ENCODE results near the gene CHD3.

Gene CHD3

GRCh38 chr17:7840441-7840840 lies 48.1 kb upstream of the CHD3 start:
- Histone ChIP-seq H3K4me2 (ENCODE audit: insufficient read depth, low read length) (peak overlapping the region; percentile 95; the same call in 1 of the 2 replicates), H3K4me1 (ENCODE audit: insufficient read depth, low read length) (peaks cover 82% of the 10 kb centered on the region), H3K79me2 (ENCODE audit: insufficient read depth, low read length) (no peaks in the 10 kb centered on the region), H3K27ac (ENCODE audit: low read length) (no peak overlapping the region), H3K9me3 (ENCODE audit: insufficient read depth, low read length, severe bottlenecking) (no peaks in the 10 kb centered on the region), H3K9ac (ENCODE audit: low read depth, low read length) (no peak overlapping the region; the same call in 1 of the 2 replicates), H3K27me3 (ENCODE audit: insufficient read depth, low read length, poor library complexity) (peaks cover 49% of the 10 kb centered on the region), H3K4me3 (ENCODE audit: low read depth in 1 of 2, low read length in 2 of 2) (no peak overlapping the region), H4K20me1 (ENCODE audit: insufficient read depth, low read length) (peaks cover 31% of the 10 kb centered on the region), H2AFZ (ENCODE audit: low read depth, low read length) (no peak overlapping the region), H3K36me3 (ENCODE audit: insufficient read depth, low read length) (peaks cover 2% of the 10 kb centered on the region; the same call in 1 of the 2 replicates)
- no peak for ATAC-seq (ENCODE audit: insufficient read depth, low read depth)
- no peak for TF ChIP-seq CTCF (IDR thresholded peaks at IDR 0.05; ENCODE audit: borderline replicate concordance, extremely low read depth, low read length, poor library complexity, severe bottlenecking)
- no peak for TF ChIP-seq EZH2 (IDR thresholded peaks at IDR 0.05; ENCODE audit: borderline replicate concordance, low read depth, low read length, severe bottlenecking)
- DNase-seq, result no peak

GRCh38 chr17:7840875-7841274 lies 47.7 kb upstream of the CHD3 start:
- TF ChIP-seq EZH2 (IDR thresholded peaks at IDR 0.05; ENCODE audit: borderline replicate concordance, low read depth, low read length, severe bottlenecking), result no peak
- TF ChIP-seq CTCF (IDR thresholded peaks at IDR 0.05; ENCODE audit: borderline replicate concordance, extremely low read depth, low read length, poor library complexity, severe bottlenecking), result no peak
- no peak for ATAC-seq (ENCODE audit: insufficient read depth, low read depth)
- Histone ChIP-seq H3K27me3 (ENCODE audit: insufficient read depth, low read length, poor library complexity) (peaks cover 49% of the 10 kb centered on the region), H3K4me1 (ENCODE audit: insufficient read depth, low read length) (peaks cover 82% of the 10 kb centered on the region), H3K4me2 (ENCODE audit: insufficient read depth, low read length) (peak overlapping the region; percentile 95), H3K36me3 (ENCODE audit: insufficient read depth, low read length) (peaks cover 5% of the 10 kb centered on the region; the same call in 1 of the 2 replicates), H3K27ac (ENCODE audit: low read length) (no peak overlapping the region), H3K9me3 (ENCODE audit: insufficient read depth, low read length, severe bottlenecking) (no peaks in the 10 kb centered on the region), H4K20me1 (ENCODE audit: insufficient read depth, low read length) (peaks cover 33% of the 10 kb centered on the region), H3K4me3 (ENCODE audit: low read depth in 1 of 2, low read length in 2 of 2) (peak overlapping the region in 1 of 2 experiments; percentile 91; a peak in 2 of 4 replicates), H3K9ac (ENCODE audit: low read depth, low read length) (peak overlapping the region; percentile 60; the same call in 1 of the 2 replicates), H2AFZ (ENCODE audit: low read depth, low read length) (no peak overlapping the region), H3K79me2 (ENCODE audit: insufficient read depth, low read length) (no peaks in the 10 kb centered on the region; the same call in 1 of the 2 replicates)
- DNase-seq, result no peak

GRCh38 chr17:7841396-7841914 lies 47.1 kb upstream of the CHD3 start:
- H4K20me1 ChIP-seq (ENCODE audit: insufficient read depth, low read length), result peaks cover 31% of the 10 kb centered on the region
- H3K36me3 ChIP-seq (ENCODE audit: insufficient read depth, low read length), result peaks cover 7% of the 10 kb centered on the region; the same call in 1 of the 2 replicates
- H3K27me3 ChIP-seq (ENCODE audit: insufficient read depth, low read length, poor library complexity), result peaks cover 45% of the 10 kb centered on the region
- peaks cover 77% of the 10 kb centered on the region for H3K4me1 ChIP-seq (ENCODE audit: insufficient read depth, low read length)
- ATAC-seq (ENCODE audit: insufficient read depth, low read depth), result peak; percentile 12
- peak overlapping the region; percentile 95 for H3K4me2 ChIP-seq (ENCODE audit: insufficient read depth, low read length)
- H3K4me3 ChIP-seq (ENCODE audit: low read depth in 1 of 2, low read length in 2 of 2), result peak overlapping the region; percentile 81 to 91; a peak in 3 of 4 replicates
- H3K79me2 ChIP-seq (ENCODE audit: insufficient read depth, low read length), result no peaks in the 10 kb centered on the region; the same call in 1 of the 2 replicates
- H3K9me3 ChIP-seq (ENCODE audit: insufficient read depth, low read length, severe bottlenecking), result no peaks in the 10 kb centered on the region
- peak overlapping the region; percentile 73; the same call in 1 of the 2 replicates for H3K27ac ChIP-seq (ENCODE audit: low read length)
- H3K9ac ChIP-seq (ENCODE audit: low read depth, low read length), result peak overlapping the region; percentile 60
- H2AFZ ChIP-seq (ENCODE audit: low read depth, low read length), result peak overlapping the region; percentile 76
- DNase-seq, result peak; percentile 63
- TF ChIP-seq EZH2 (IDR thresholded peaks at IDR 0.05; ENCODE audit: borderline replicate concordance, low read depth, low read length, severe bottlenecking) (no peak), CTCF (IDR thresholded peaks at IDR 0.05; ENCODE audit: borderline replicate concordance, extremely low read depth, low read length, poor library complexity, severe bottlenecking) (no peak)

All from DND-41 (cell line).